A549 (cell line): ENCODE data around the gene PPP4R1. TPM values are rescaled to one million over a fixed set of nuclear protein-coding genes. Genes with fewer than 3 reads are reported as not detected.

Experiments
- ATAC-seq, 2 experiments: fragments of 200-7000 bp in 1 of 2; fragments of >200 bp in 1 of 2; cut with Nextera tagmentation in 1 of 2; cut with Tn5 transposase in 1 of 2; 3 replicates each; pipeline versions ENCODE4 v1.8.0 to v1.9.1; 2018 to 2020; ENCODE audit warnings: mild to moderate bottlenecking in 1 of 2, moderate library complexity in 1 of 2
- CTCF ChIA-PET: fragments of 300-600 bp; sonication (Branson Sonifier 250); formaldehyde crosslinking; extraction: SDS; loops from one replicate; lab custom pipeline; 2021; ENCODE audit warnings: antibody characterized with exemption, inconsistent platforms; lab: Yijun Ruan, JAX
- POLR2A ChIA-PET: fragments of 350-600 bp; formaldehyde crosslinking; extraction: SDS; loops from one replicate; lab custom pipeline; 2021; ENCODE audit warnings: antibody characterized with exemption, inconsistent platforms; lab: Yijun Ruan, JAX
- DNase-seq, 2 experiments: peaks; one replicate each; pipeline versions ENCODE4 v3.0.0 to v3.0.0-alpha.2; 2011 to 2016; ENCODE audit warnings: low read depth in 1 of 2, low spot score in 1 of 2
- FAIRE-seq: peaks from 2 replicates; lab custom pipeline; 2011; peaks lifted over from hg19 to GRCh38; lab: Jason Lieb, UNC
- H3K27ac ChIP-seq, 2 experiments: fragments of >200 bp; sonication (Bioruptor Twin); formaldehyde crosslinking; 3 replicates each; pipeline ENCODE4 v1.5.1; 2016 to 2017
- H3K4me1 ChIP-seq: fragments of >200 bp; sonication (Bioruptor Twin); formaldehyde crosslinking; 3 replicates; pipeline ENCODE4 v1.6.1; 2016
- H3K4me2 ChIP-seq: fragments of >200 bp; sonication (Bioruptor Twin); formaldehyde crosslinking; 3 replicates; pipeline ENCODE4 v1.6.1; 2016
- H3K4me3 ChIP-seq: fragments of >200 bp; sonication (Bioruptor Twin); formaldehyde crosslinking; 3 replicates; pipeline ENCODE4 v1.5.1; 2016
- H3K9me3 ChIP-seq: fragments of >200 bp; sonication (Bioruptor Twin); formaldehyde crosslinking; 3 replicates; pipeline ENCODE4 v1.6.1; 2016
- CEBPB ChIP-seq, 2 experiments: fragments of >200 bp in 1 of 2; sonication (Bioruptor Twin) in 1 of 2; formaldehyde crosslinking in 1 of 2; IDR thresholded peaks; 2 replicates each; pipeline ENCODE4 v1.6.1; 2012 to 2016
- EHF ChIP-seq: fragments of 250-450 bp; sonication (Bioruptor Pico); IDR thresholded peaks from 2 replicates; pipeline ENCODE4 v1.5.0; 2020; ENCODE audit warnings: mild to moderate bottlenecking
- EP300 ChIP-seq, 2 experiments: fragments of >200 bp; sonication (Bioruptor Twin); formaldehyde crosslinking; IDR thresholded peaks; 2 replicates in 1 of 2; 3 replicates in 1 of 2; pipeline ENCODE4 v1.6.1; 2016 to 2017
- FOSB ChIP-seq: fragments of 250-450 bp; sonication (Bioruptor Pico); IDR thresholded peaks from 2 replicates; pipeline ENCODE4 v1.5.0; 2020; ENCODE audit warnings: mild to moderate bottlenecking, moderate library complexity
- HOXB5 ChIP-seq: fragments of 250-450 bp; sonication (Bioruptor Pico); IDR thresholded peaks from 2 replicates; pipeline ENCODE4 v1.5.0; 2020; ENCODE audit warnings: mild to moderate bottlenecking, moderate library complexity
- JUNB ChIP-seq: fragments of >200 bp; sonication (Bioruptor Twin); formaldehyde crosslinking; IDR thresholded peaks from 2 replicates; pipeline ENCODE4 v1.6.1; 2016
- KDM1A ChIP-seq: fragments of 200-600 bp; sonication (generic); IDR thresholded peaks from 2 replicates; pipeline ENCODE4 v1.6.1; 2016; ENCODE audit warnings: low read depth, mild to moderate bottlenecking
- MAFK ChIP-seq: fragments of 450-650 bp; IDR thresholded peaks from 2 replicates; pipeline ENCODE4 v1.6.1; 2014; ENCODE audit not compliant: partially characterized antibody
- NPAS2 ChIP-seq: fragments of 250-450 bp; sonication (Bioruptor Pico); IDR thresholded peaks from 2 replicates; pipeline ENCODE4 v1.8.0; 2022; ENCODE audit warnings: mild to moderate bottlenecking, moderate library complexity, borderline replicate concordance
- POLR2AphosphoS2 ChIP-seq: conservative IDR thresholded peaks from 2 replicates; pipeline ENCODE4 v1.6.1; 2012; ENCODE audit warnings: low read length, improper control_type of control experiment, inconsistent platforms
- RAD21 ChIP-seq, 2 experiments: fragments of >200 bp in 1 of 2; sonication (Bioruptor Twin) in 1 of 2; formaldehyde crosslinking in 1 of 2; IDR thresholded peaks in 1 of 2; conservative IDR thresholded peaks in 1 of 2; 2 replicates in 1 of 2; 3 replicates in 1 of 2; pipeline ENCODE4 v1.6.1; 2012 to 2018; ENCODE audit warnings: inconsistent platforms in 1 of 2
- RARB ChIP-seq: fragments of 250-450 bp; sonication (Bioruptor Pico); IDR thresholded peaks from 2 replicates; pipeline ENCODE4 v1.8.0; 2021; ENCODE audit warnings: mild to moderate bottlenecking, moderate library complexity
- RNF2 ChIP-seq: fragments of 200-600 bp; sonication (generic); IDR thresholded peaks from 2 replicates; pipeline ENCODE4 v1.6.1; 2016; ENCODE audit warnings: low read depth, mild to moderate bottlenecking, antibody characterized with exemption, moderate library complexity, borderline replicate concordance
- SMC3 ChIP-seq: fragments of >200 bp; sonication (Bioruptor Twin); formaldehyde crosslinking; IDR thresholded peaks from 3 replicates; pipeline ENCODE4 v1.6.1; 2018; ENCODE audit warnings: inconsistent platforms
- SREBF2 ChIP-seq: fragments of 450-650 bp; IDR thresholded peaks from 2 replicates; pipeline ENCODE4 v1.6.1; 2014; ENCODE audit warnings: mild to moderate bottlenecking, moderate library complexity
- WGBS: methylation state at CpG from one replicate; pipeline ENCODE4 v1.1.6; 2017; ENCODE audit errors: missing lambda C conversion rate; 5-methylcytosine and 5-hydroxymethylcytosine counted together
- polyA plus RNA-seq, 4 experiments: library from polyadenylated mRNA; depleted of rRNA in 3 of 4; stranded (reverse); fragments of >200 nt; fragmentation: RNase III in 1 of 4; extraction: RNeasy Plus Mini Kit Qiagen cat#74134 plus additional on column Dnase treatment in 1 of 4; gene quantifications; 2 replicates in 3 of 4; 3 replicates in 1 of 4; pipeline ENCODE4 v1.2.3, GENCODE V29; 2011 to 2017
- TF ChIP-seq, protein P1 (sequence below): fragments of >200 bp; sonication (Bioruptor Twin); formaldehyde crosslinking; IDR thresholded peaks from 3 replicates; pipeline ENCODE4 v1.5.1; 2016
- TF ChIP-seq, protein P2 (sequence below): fragments of >200 bp; sonication (Bioruptor Twin); formaldehyde crosslinking; IDR thresholded peaks from 2 replicates; pipeline ENCODE4 v1.6.1; 2016
- TF ChIP-seq, protein P3 (sequence below): IDR thresholded peaks from 2 replicates; pipeline ENCODE4 v1.6.1; 2012; ENCODE audit warnings: low read depth, borderline replicate concordance

Gene PPP4R1
- polyA plus RNA-seq, 2 of the 4 experiments (the other 2 are of a cell fraction), result 40.1 to 97.3 TPM

DNA sequence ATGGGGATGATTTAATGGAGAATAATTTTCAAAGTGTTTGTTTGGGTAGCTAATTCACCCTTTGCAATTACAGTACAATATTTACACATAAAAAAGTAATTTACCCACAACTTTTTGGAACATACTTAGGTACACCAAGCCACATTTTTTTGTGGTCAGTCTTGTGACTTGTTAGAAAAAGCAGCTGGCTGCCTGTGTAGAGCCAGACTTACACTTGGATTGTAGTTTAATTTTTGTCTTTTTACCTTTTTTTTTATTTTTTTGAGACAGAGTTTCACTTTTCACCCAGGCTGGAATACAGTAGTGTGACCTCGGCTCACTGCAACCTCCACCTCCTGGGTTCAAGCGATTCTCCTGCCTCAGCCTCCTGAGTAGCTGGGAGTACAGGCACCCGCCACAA lies 93.7 kb downstream of the PPP4R1 start:
- Histone ChIP-seq H3K4me3 (no peak overlapping the region), H3K27ac (no peak overlapping the region), H3K4me2 (no peak overlapping the region), H3K4me1 (no peaks in the 10 kb centered on the region), H3K9me3 (no peaks in the 10 kb centered on the region)
- CTCF ChIA-PET, result no interaction called here
- FAIRE-seq, result no peak
- POLR2A ChIA-PET, result no interaction called here
- no peak for DNase-seq
- WGBS, result 94% methylated on average over 3 of the region's 3 CpGs
- TF ChIP-seq MAFK (no peak), RAD21 (conservative IDR thresholded peaks at IDR 0.05 in 1 of 2, IDR thresholded peaks at IDR 0.05 in 1 of 2) (no peak)
- ATAC-seq, result no peak

DNA sequence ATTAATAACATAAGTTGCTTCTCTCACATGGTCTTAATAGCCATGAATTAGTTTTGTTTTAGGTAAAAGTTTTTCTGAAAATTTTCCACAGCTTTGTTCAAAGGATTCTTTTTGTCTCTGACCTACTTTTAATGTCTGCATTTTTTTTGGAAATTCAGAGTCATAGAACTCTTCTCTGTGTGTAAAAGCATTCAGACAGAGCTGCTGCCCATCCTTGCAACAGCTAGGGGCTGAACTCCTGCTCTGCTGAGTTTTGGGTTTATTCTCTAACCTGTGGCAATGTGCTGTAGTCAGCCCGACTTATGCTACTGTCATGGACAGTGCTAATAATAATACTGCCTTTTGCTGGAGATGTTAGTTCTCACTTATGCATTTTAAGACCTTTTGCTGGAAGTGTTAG lies 95.0 kb downstream of the PPP4R1 start:
- DNase-seq (no peak), FAIRE-seq (no peak), ATAC-seq (no peak)
- 70% methylated on average over 1 of the region's 1 CpG for WGBS
- ChIA-PET CTCF (no interaction called here), POLR2A (no interaction called here)
- Histone ChIP-seq H3K9me3 (no peaks in the 10 kb centered on the region), H3K27ac (no peak overlapping the region), H3K4me2 (no peak overlapping the region), H3K4me3 (no peak overlapping the region), H3K4me1 (peaks cover 8% of the 10 kb centered on the region; the same call in 2 of the 3 replicates)
- no peak for TF ChIP-seq CEBPB (IDR thresholded peaks at IDR 0.05)
- TF ChIP-seq RNF2, result no peak
- TF ChIP-seq, protein P1, sequence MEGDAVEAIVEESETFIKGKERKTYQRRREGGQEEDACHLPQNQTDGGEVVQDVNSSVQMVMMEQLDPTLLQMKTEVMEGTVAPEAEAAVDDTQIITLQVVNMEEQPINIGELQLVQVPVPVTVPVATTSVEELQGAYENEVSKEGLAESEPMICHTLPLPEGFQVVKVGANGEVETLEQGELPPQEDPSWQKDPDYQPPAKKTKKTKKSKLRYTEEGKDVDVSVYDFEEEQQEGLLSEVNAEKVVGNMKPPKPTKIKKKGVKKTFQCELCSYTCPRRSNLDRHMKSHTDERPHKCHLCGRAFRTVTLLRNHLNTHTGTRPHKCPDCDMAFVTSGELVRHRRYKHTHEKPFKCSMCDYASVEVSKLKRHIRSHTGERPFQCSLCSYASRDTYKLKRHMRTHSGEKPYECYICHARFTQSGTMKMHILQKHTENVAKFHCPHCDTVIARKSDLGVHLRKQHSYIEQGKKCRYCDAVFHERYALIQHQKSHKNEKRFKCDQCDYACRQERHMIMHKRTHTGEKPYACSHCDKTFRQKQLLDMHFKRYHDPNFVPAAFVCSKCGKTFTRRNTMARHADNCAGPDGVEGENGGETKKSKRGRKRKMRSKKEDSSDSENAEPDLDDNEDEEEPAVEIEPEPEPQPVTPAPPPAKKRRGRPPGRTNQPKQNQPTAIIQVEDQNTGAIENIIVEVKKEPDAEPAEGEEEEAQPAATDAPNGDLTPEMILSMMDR, result no peak
- TF ChIP-seq RARB, result no peak
- no peak for TF ChIP-seq KDM1A
- TF ChIP-seq HOXB5 (CRISPR knock-in tag), result no peak
- TF ChIP-seq JUNB, result no peak

DNA sequence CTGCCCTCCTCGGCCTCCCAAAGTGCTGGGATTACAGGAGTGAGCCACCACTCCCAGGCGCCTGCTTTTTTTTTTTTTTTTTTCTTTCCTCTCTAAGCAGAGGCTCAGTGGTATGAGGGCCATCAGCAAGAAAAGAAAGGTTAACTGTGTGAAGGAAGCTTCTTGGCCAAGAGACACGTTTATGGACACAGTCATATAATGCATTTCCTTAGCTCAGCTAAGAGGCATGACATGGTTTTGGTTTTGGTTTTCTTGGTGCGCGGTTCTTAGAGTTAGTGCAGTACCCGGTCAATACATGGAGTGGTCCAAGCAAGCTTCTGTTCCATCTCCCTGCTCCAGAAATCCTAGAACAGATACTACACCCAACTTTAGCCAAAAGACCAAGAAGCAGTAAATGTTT lies 96.5 kb downstream of the PPP4R1 start:
- no peak for ATAC-seq
- no peak for FAIRE-seq
- WGBS, result 82% methylated on average over 6 of the region's 6 CpGs
- ChIA-PET CTCF (interaction anchor here (0.6 to 1.4 kb wide), 3 partner anchors 408 to 864 kb away, joined by 3 read pairs; no protein-coding TSS in a partner anchor), POLR2A (no interaction called here)
- Histone ChIP-seq H3K4me3 (no peak overlapping the region), H3K4me2 (no peak overlapping the region), H3K27ac (no peak overlapping the region), H3K9me3 (no peaks in the 10 kb centered on the region), H3K4me1 (peaks cover 21% of the 10 kb centered on the region)
- TF ChIP-seq EHF (CRISPR knock-in tag) (no peak), SREBF2 (no peak)
- no peak for DNase-seq

DNA sequence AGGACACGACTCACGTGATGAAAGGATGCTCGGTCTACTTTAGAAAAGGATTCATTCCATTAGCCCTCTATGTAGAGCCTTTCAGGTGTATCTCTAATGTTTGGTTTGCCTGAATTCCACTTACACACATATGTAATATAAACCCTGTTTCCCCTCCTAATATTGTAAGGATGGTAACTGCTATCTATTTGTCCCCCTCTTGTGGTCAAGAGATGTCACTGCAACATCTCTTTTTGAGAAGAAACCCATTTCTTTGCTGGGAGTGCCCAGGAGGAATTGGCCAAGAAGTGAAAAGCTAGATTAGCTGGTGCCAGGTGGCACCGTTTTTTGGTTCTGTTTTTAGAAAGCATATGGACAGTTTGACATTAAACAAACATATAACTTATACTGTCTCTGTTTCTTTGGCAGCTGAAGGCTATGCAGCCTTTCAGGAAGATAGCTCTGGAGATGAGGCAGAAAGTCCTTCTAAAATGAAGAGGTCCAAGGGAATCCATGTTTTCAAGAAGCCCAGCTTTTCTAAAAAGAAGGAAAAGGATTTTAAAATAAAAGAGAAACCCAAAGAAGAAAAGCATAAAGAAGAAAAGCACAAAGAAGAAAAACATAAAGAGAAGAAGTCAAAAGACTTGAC lies 97.8 kb downstream of the PPP4R1 start:
- ChIA-PET POLR2A (interaction anchor here (0.6 kb wide), 1 partner anchor 182 kb away, joined by 3 read pairs; the partner anchor contains the start of gene TWSG1), CTCF (interaction anchor here (0.6 to 1.5 kb wide), 13 partner anchors 23 to 862 kb away, joined by 3 to 5 read pairs (median 3); partner anchors contain the start of genes RALBP1 and TWSG1)
- FAIRE-seq (no peak), ATAC-seq (peak in 1 of 2 experiments; percentile 39; a peak in 1 of 6 replicates), DNase-seq (peak in 1 of 2 experiments; percentile 20)
- Histone ChIP-seq H3K4me2 (no peak overlapping the region), H3K9me3 (no peaks in the 10 kb centered on the region), H3K4me3 (no peak overlapping the region), H3K4me1 (peaks cover 23% of the 10 kb centered on the region), H3K27ac (no peak overlapping the region)
- 76% methylated on average over 4 of the region's 4 CpGs for WGBS
- TF ChIP-seq, protein P2, sequence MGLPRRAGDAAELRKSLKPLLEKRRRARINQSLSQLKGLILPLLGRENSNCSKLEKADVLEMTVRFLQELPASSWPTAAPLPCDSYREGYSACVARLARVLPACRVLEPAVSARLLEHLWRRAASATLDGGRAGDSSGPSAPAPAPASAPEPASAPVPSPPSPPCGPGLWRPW, result no peak
- TF ChIP-seq RAD21 (conservative IDR thresholded peaks at IDR 0.05 in 1 of 2, IDR thresholded peaks at IDR 0.05 in 1 of 2) (peak; percentile 62 to 71), EP300 (IDR thresholded peaks at IDR 0.05) (no peak), POLR2AphosphoS2 (no peak), SMC3 (peak; percentile 58), NPAS2 (CRISPR knock-in tag) (no peak), FOSB (CRISPR knock-in tag) (no peak)
- TF ChIP-seq, protein P1, result peak; percentile 64
- TF ChIP-seq, protein P3, sequence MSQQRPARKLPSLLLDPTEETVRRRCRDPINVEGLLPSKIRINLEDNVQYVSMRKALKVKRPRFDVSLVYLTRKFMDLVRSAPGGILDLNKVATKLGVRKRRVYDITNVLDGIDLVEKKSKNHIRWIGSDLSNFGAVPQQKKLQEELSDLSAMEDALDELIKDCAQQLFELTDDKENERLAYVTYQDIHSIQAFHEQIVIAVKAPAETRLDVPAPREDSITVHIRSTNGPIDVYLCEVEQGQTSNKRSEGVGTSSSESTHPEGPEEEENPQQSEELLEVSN, result no peak
